Urinary bladder (tissue), 2 donors: ENCODE results near the gene BCL10. TPM values are rescaled to one million over a fixed set of nuclear protein-coding genes. Genes with fewer than 3 reads are reported as not detected.

Experiments used
- polyA plus RNA-seq: library from polyadenylated mRNA; stranded (reverse); fragments of 200-250 nt; gene quantifications from one replicate; pipeline ENCODE4 v1.2.3, GENCODE V29; 2013
- small RNA-seq: library from RNA; depleted of rRNA; stranded (forward); fragments of <200 nt; gene quantifications from one replicate; pipeline ENCODE3, GENCODE V24; 2014
- total RNA-seq: library from RNA; depleted of rRNA; stranded (reverse); fragments of >200 nt; gene quantifications from one replicate; pipeline ENCODE4 v1.2.3, GENCODE V29; 2014
- donor health status: healthy.

The BCL10 gene
- total and polyA plus RNA-seq, 2 donors, result 9.6 to 36.6 TPM

Small RNA genes within 50 kb of the gene (small RNA-seq; reads per million reads assigned to genes)
- gene RF00019, result not detected

Other genes with a start within 250 kb of the BCL10 start
- 3.0 TPM for gene MCOLN3, start 228.1 kb downstream of the BCL10 start, total RNA-seq
- gene MCOLN3, start 228.1 kb downstream of the BCL10 start, polyA plus RNA-seq, result 0.67 TPM
- gene SYDE2, start 75.6 kb downstream of the BCL10 start, total RNA-seq, result 54.0 TPM
- gene SYDE2, start 75.6 kb downstream of the BCL10 start, polyA plus RNA-seq, result 6.7 TPM
- 21.5 TPM for gene C1orf52, start 17.0 kb downstream of the BCL10 start, total RNA-seq
- gene C1orf52, start 17.0 kb downstream of the BCL10 start, polyA plus RNA-seq, result 27.8 TPM
- 32.9 TPM for gene DDAH1, start 188.5 kb upstream of the BCL10 start, total RNA-seq
- 12.3 TPM for gene DDAH1, start 188.5 kb upstream of the BCL10 start, polyA plus RNA-seq